Mesothelial cell of epicardium (in vitro differentiated cells): ENCODE measurements around the gene ZBTB47. TPM values are rescaled to one million over a fixed set of nuclear protein-coding genes. Genes with fewer than 3 reads are reported as not detected.

Source experiments
- DNase-seq, 2 experiments: peaks; one replicate each; pipeline ENCODE4 v3.0.0; 2021; ENCODE audit warnings: low spot score in 2 of 2; ENCODE audit not compliant: unreplicated experiment in 2 of 2
- H3K27ac Mint-ChIP-seq: 2 replicates; pipeline ENCODE4 v1.8.0; 2021; ENCODE audit warnings: mixed read lengths
- H3K27me3 Mint-ChIP-seq: 2 replicates; pipeline ENCODE4 v1.8.0; 2021; ENCODE audit warnings: low read depth, mixed read lengths
- H3K36me3 Mint-ChIP-seq: 2 replicates; pipeline ENCODE4 v1.8.0; 2021; ENCODE audit warnings: mixed read lengths
- H3K4me1 Mint-ChIP-seq: 2 replicates; pipeline ENCODE4 v1.8.0; 2021; ENCODE audit warnings: mixed read lengths
- H3K4me3 Mint-ChIP-seq: 2 replicates; pipeline ENCODE4 v1.8.0; 2021; ENCODE audit warnings: mild to moderate bottlenecking, moderate library complexity, mixed read lengths
- H3K9me3 Mint-ChIP-seq: 2 replicates; pipeline ENCODE4 v1.8.0; 2021; ENCODE audit warnings: mixed read lengths
- total RNA-seq: library from RNA; stranded (reverse); gene quantifications from 3 replicates; pipeline ENCODE4 v1.2.1, GENCODE V29; 2021
- TF ChIP-seq, protein P1 (sequence below): fragments of 200-600 bp; sonication (generic); IDR thresholded peaks from one replicate; pipeline ENCODE4 v1.5.0; 2021; ENCODE audit warnings: antibody characterized with exemption; ENCODE audit not compliant: unreplicated experiment

Gene ZBTB47
- total RNA-seq, 1 donor from 2014 or later, result 23.6 TPM

- Mint-ChIP-seq H3K4me3 (no peak overlapping the region), H3K9me3 (no peaks in the 10 kb centered on the region), H3K4me1 (no peaks in the 10 kb centered on the region), H3K27ac (no peak overlapping the region), H3K27me3 (peaks cover 29% of the 10 kb centered on the region), H3K36me3 (no peaks in the 10 kb centered on the region)
- peak in 1 of 2 experiments; percentile 14 for DNase-seq
- TF ChIP-seq, protein P1, sequence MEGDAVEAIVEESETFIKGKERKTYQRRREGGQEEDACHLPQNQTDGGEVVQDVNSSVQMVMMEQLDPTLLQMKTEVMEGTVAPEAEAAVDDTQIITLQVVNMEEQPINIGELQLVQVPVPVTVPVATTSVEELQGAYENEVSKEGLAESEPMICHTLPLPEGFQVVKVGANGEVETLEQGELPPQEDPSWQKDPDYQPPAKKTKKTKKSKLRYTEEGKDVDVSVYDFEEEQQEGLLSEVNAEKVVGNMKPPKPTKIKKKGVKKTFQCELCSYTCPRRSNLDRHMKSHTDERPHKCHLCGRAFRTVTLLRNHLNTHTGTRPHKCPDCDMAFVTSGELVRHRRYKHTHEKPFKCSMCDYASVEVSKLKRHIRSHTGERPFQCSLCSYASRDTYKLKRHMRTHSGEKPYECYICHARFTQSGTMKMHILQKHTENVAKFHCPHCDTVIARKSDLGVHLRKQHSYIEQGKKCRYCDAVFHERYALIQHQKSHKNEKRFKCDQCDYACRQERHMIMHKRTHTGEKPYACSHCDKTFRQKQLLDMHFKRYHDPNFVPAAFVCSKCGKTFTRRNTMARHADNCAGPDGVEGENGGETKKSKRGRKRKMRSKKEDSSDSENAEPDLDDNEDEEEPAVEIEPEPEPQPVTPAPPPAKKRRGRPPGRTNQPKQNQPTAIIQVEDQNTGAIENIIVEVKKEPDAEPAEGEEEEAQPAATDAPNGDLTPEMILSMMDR, result no peak
Measured at GRCh38 chr3:42710323-42711021, 57.0 kb downstream of the ZBTB47 start.

GRCh38 chr3:42711491-42712343, 58.2 kb downstream of the ZBTB47 start:
- Mint-ChIP-seq H3K9me3 (no peaks in the 10 kb centered on the region), H3K36me3 (no peaks in the 10 kb centered on the region), H3K27ac (no peak overlapping the region), H3K4me1 (no peaks in the 10 kb centered on the region), H3K4me3 (no peak overlapping the region), H3K27me3 (peaks cover 22% of the 10 kb centered on the region)
- TF ChIP-seq, protein P1, result no peak
- DNase-seq, result peak; percentile 14 to 33

DNA sequence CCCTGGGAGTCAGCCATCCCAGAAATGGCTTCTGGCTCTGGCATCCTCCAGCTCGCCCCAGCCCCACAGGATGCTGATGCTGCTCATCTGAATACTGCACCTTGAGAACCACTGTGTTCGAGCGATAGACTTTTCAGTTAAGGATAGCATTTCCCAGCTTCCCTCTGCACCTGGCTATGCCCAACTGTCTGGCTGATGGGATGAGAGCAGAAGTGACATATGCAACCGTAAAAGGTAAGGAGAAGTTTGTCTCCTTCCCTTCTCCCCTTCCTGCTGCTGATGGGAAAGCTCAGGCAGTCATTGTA, 58.8 kb downstream of the ZBTB47 start:
- H3K27me3 Mint-ChIP-seq, result peaks cover 18% of the 10 kb centered on the region

DNA sequence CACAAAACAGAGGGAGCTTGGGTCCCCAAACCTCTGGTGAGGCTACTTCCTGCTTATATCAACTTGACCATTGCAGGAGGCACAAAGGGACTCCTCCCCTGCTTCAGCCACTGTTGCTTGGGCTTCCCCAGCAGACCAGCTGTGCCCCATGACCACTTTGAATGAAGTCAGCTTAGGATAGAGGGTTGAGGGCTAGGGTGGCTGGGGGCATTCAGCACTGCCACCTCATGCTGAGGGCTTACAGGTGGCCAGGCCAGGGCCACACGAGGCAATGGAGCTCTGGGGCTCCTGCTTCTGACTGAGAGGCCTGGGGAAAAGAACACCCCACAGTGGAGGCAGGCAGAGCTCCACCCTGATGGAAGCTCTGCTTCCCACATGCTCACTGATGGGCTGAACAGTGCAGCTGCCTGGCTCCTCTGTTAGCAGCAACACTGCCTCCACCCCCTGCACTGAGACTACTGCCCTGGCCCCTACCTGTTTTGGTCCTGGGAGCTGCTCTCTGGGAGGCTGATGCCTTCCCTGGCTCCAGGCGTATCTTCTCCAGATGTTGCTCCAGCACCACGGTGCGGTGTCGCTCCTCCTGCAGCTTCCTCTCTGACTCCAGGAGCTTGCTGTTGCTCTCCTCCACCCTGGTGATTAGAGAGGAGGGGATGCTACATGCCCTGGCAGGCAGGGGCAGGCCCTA, 59.3 kb downstream of the ZBTB47 start:
- TF ChIP-seq, protein P1, result no peak
- no peak overlapping the region for H3K27ac Mint-ChIP-seq
- H3K4me1 Mint-ChIP-seq, result no peaks in the 10 kb centered on the region
- H3K4me3 Mint-ChIP-seq, result no peak overlapping the region
- H3K9me3 Mint-ChIP-seq, result no peaks in the 10 kb centered on the region
- DNase-seq, result peak in 1 of 2 experiments; percentile 31
- no peaks in the 10 kb centered on the region for H3K36me3 Mint-ChIP-seq
- H3K27me3 Mint-ChIP-seq, result peaks cover 14% of the 10 kb centered on the region

More for the DNA sequence above, 58.8 kb downstream of the ZBTB47 start:
- TF ChIP-seq, protein P1, result no peak
- H3K36me3 Mint-ChIP-seq, result no peaks in the 10 kb centered on the region
- H3K4me3 Mint-ChIP-seq, result no peak overlapping the region
- H3K9me3 Mint-ChIP-seq, result no peaks in the 10 kb centered on the region
- DNase-seq, result peak in 1 of 2 experiments; percentile 27
- no peak overlapping the region for H3K27ac Mint-ChIP-seq
- no peaks in the 10 kb centered on the region for H3K4me1 Mint-ChIP-seq

GRCh38 chr3:42713747-42714146, 60.2 kb downstream of the ZBTB47 start:
- Mint-ChIP-seq H3K36me3 (no peaks in the 10 kb centered on the region), H3K27me3 (peaks cover 12% of the 10 kb centered on the region), H3K9me3 (no peaks in the 10 kb centered on the region), H3K27ac (no peak overlapping the region), H3K4me1 (no peaks in the 10 kb centered on the region), H3K4me3 (no peak overlapping the region)
- TF ChIP-seq, protein P1, result no peak
- no peak for DNase-seq
